CD14-positive monocyte (primary cell): ENCODE data around the gene CBFB. TPM values are rescaled to one million over a fixed set of nuclear protein-coding genes. Genes with fewer than 3 reads are reported as not detected.
A peak's percentile ranks its signal among the peaks of the same experiment; 100 is the strongest.

Source experiments
- DNase-seq, 3 donors: peaks; one replicate each; pipeline ENCODE4 v3.0.0-alpha.2; 2011 to 2022
- H2AFZ ChIP-seq: 2 replicates; pipeline ENCODE4 v1.6.0; 2012; ENCODE audit warnings: mild to moderate bottlenecking, low read depth, low read length, inconsistent platforms; ENCODE audit not compliant: insufficient read depth, poor library complexity, severe bottlenecking
- H3K27ac ChIP-seq, 2 donors: 1 replicate in 1 of 2; 2 replicates in 1 of 2; pipeline ENCODE4 v1.5.1; 2012 to 2013; ENCODE audit warnings: low read length in 2 of 2, control low read depth in 1 of 2, inconsistent platforms in 1 of 2, low read depth in 1 of 2, mild to moderate bottlenecking in 1 of 2
- H3K27me3 ChIP-seq, 2 donors: one replicate each; pipeline versions ENCODE4 v1.6.0 to v1.6.1; 2011 to 2013; ENCODE audit warnings: low read length in 2 of 2; ENCODE audit not compliant: control insufficient read depth in 2 of 2, insufficient read depth in 2 of 2
- H3K36me3 ChIP-seq, 2 donors: replicated peaks in 1 of 2; 1 replicate in 1 of 2; 2 replicates in 1 of 2; pipeline versions ENCODE4 v1.5.1 to v1.6.1; 2012 to 2013; ENCODE audit warnings: low read length in 2 of 2, control low read depth in 1 of 2, inconsistent platforms in 1 of 2, mild to moderate bottlenecking in 1 of 2; ENCODE audit not compliant: insufficient read depth in 2 of 2, control insufficient read depth in 1 of 2
- H3K4me1 ChIP-seq, 2 donors: 1 replicate in 1 of 2; 2 replicates in 1 of 2; pipeline versions ENCODE4 v1.5.1 to v1.6.1; 2012 to 2013; ENCODE audit warnings: low read length in 2 of 2, control low read depth in 1 of 2, inconsistent platforms in 1 of 2, mild to moderate bottlenecking in 1 of 2, moderate library complexity in 1 of 2; ENCODE audit not compliant: insufficient read depth in 2 of 2, control insufficient read depth in 1 of 2
- H3K4me2 ChIP-seq: replicated peaks from 2 replicates; pipeline ENCODE3; 2012; ENCODE audit warnings: low read length, moderate library complexity, mild to moderate bottlenecking; ENCODE audit not compliant: poor library complexity, severe bottlenecking; ENCODE audit errors: extremely low read depth
- H3K4me3 ChIP-seq, 3 experiments: fragments of 200-600 bp in 1 of 3; sonication (generic) in 1 of 3; replicated peaks in 1 of 3; 1 replicate in 2 of 3; 2 replicates in 1 of 3; pipeline ENCODE4 v1.5.1; 2011 to 2013; ENCODE audit warnings: low read length in 3 of 3, mild to moderate bottlenecking in 3 of 3, control low read depth in 2 of 3, low read depth in 2 of 3, inconsistent platforms in 1 of 3, moderate library complexity in 1 of 3
- H3K79me2 ChIP-seq: 2 replicates; pipeline ENCODE4 v1.6.0; 2012; ENCODE audit warnings: mild to moderate bottlenecking, control low read depth, inconsistent platforms, low read length, moderate library complexity; ENCODE audit not compliant: insufficient read depth
- H3K9ac ChIP-seq: 2 replicates; pipeline ENCODE4 v1.6.0; 2017; ENCODE audit warnings: low read length, mild to moderate bottlenecking; ENCODE audit not compliant: insufficient read depth, poor library complexity, severe bottlenecking
- H3K9me3 ChIP-seq, 2 donors: replicated peaks in 1 of 2; 1 replicate in 1 of 2; 2 replicates in 1 of 2; pipeline versions ENCODE4 v1.5.1 to v1.6.1; 2012 to 2013; ENCODE audit warnings: low read length in 2 of 2, control low read depth in 1 of 2; ENCODE audit not compliant: control insufficient read depth in 1 of 2, insufficient read depth in 1 of 2
- H4K20me1 ChIP-seq: 2 replicates; pipeline ENCODE4 v1.6.0; 2012; ENCODE audit warnings: mild to moderate bottlenecking, low read length, control low read depth, moderate library complexity; ENCODE audit not compliant: insufficient read depth
- H3K27ac Mint-ChIP-seq, 7 donors: one replicate each; pipeline ENCODE4 v1.8.0; 2020; ENCODE audit warnings: mild to moderate bottlenecking in 7 of 7, mixed read lengths in 7 of 7, moderate library complexity in 6 of 7, inconsistent platforms in 2 of 7
- H3K27me3 Mint-ChIP-seq, 3 donors: one replicate each; pipeline ENCODE4 v1.8.0; 2021 to 2022; ENCODE audit warnings: low read depth in 3 of 3, mild to moderate bottlenecking in 3 of 3, mixed read lengths in 3 of 3, moderate library complexity in 3 of 3, inconsistent platforms in 1 of 3
- H3K36me3 Mint-ChIP-seq, 2 donors: one replicate each; pipeline ENCODE4 v1.8.0; 2020; ENCODE audit warnings: mixed read lengths in 2 of 2, inconsistent platforms in 1 of 2, mild to moderate bottlenecking in 1 of 2
- H3K4me1 Mint-ChIP-seq: one replicate; pipeline ENCODE4 v1.8.0; 2020; ENCODE audit warnings: mild to moderate bottlenecking, mixed read lengths
- H3K4me3 Mint-ChIP-seq, 2 donors: one replicate each; pipeline ENCODE4 v1.8.0; 2020; ENCODE audit warnings: mild to moderate bottlenecking in 2 of 2, mixed read lengths in 2 of 2, moderate library complexity in 1 of 2
- H3K9me3 Mint-ChIP-seq, 7 donors: one replicate each; pipeline ENCODE4 v1.8.0; 2020 to 2022; ENCODE audit warnings: mixed read lengths in 7 of 7, mild to moderate bottlenecking in 6 of 7, moderate library complexity in 6 of 7, inconsistent platforms in 2 of 7
- WGBS: methylation state at CpG from one replicate; pipeline ENCODE4 v1.1.5; 2013; ENCODE audit warnings: missing lambda C conversion rate; ENCODE audit not compliant: insufficient coverage; 5-methylcytosine and 5-hydroxymethylcytosine counted together
- intact Hi-C, 2 donors: fragments of 100-400 bp; cut with micrococcal nuclease; formaldehyde crosslinking; loops; one replicate each; pipeline versions ENCODE4 v1.15.0 to v1.15.1; 2023
- polyA plus RNA-seq, 3 donors: library from polyadenylated mRNA; depleted of rRNA in 1 of 3; unstranded in 2 of 3; stranded (reverse) in 1 of 3; fragments of 300-500 nt in 2 of 3; fragments of >200 nt in 1 of 3; fragmentation: Illumina TruSeq in 2 of 3; gene quantifications; 1 replicate in 2 of 3; 2 replicates in 1 of 3; pipeline ENCODE4 v1.2.3, GENCODE V29; 2012 to 2021
- TF ChIP-seq, protein P1 (sequence below): fragments of 200-600 bp; IDR thresholded peaks from one replicate; pipeline ENCODE4 v1.8.0; 2022; ENCODE audit warnings: antibody characterized with exemption, mild to moderate bottlenecking

CBFB gene
- polyA plus RNA-seq, 3 donors: 28.3 to 45.4 (median 29.5) TPM

DNA sequence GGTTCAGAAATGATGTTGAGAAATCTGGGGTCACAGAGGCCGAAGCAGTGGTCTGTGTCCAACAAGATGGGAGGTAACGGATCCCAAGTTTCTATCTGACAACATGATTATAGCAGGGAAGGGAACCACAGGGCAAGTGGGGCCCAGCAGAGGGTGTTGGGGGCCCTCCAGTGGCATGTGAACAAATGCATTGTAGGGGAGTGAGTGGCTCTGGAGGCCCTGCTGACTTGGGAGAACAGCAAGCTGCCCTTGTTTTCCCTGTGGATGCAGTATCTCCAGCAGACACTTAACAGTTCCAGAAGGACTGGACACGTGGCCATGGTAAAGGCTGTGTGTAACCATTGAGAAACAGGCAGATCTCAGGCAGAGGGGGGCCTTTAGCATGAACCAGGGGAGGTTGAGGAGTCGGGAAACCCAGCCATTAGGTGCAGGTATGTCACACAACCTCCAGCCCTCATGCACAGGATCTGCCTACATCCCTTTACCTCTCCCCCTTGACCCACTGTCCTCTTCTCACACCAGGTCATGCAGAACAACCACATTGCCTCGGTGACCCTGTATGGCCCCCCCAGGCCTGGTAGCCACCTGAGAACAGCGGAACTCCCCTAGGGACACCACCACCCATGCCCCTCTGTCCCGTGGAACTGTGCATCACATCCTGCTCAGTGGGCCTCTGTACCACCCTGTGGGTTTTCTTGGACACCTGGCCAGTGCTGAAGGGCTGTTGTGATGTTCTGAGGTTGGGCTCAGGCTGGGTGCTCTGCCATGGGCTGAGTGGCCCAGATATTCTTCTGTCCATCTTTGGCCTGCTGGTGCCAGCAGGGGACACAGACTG lies 117.8 kb downstream of the CBFB start:
- TF ChIP-seq, protein P1, sequence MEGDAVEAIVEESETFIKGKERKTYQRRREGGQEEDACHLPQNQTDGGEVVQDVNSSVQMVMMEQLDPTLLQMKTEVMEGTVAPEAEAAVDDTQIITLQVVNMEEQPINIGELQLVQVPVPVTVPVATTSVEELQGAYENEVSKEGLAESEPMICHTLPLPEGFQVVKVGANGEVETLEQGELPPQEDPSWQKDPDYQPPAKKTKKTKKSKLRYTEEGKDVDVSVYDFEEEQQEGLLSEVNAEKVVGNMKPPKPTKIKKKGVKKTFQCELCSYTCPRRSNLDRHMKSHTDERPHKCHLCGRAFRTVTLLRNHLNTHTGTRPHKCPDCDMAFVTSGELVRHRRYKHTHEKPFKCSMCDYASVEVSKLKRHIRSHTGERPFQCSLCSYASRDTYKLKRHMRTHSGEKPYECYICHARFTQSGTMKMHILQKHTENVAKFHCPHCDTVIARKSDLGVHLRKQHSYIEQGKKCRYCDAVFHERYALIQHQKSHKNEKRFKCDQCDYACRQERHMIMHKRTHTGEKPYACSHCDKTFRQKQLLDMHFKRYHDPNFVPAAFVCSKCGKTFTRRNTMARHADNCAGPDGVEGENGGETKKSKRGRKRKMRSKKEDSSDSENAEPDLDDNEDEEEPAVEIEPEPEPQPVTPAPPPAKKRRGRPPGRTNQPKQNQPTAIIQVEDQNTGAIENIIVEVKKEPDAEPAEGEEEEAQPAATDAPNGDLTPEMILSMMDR: no peak
- Histone ChIP-seq H4K20me1 (peaks cover 90% of the 10 kb centered on the region), H3K9ac (no peak overlapping the region), H3K4me3 (no peak overlapping the region), H3K36me3 (peaks cover 70 to 75% of the 10 kb centered on the region in 2 donors), H3K27ac (no peak overlapping the region), H3K27me3 (peaks cover 12 to 28% of the 10 kb centered on the region in 2 donors), H2AFZ (no peak overlapping the region), H3K4me2 (no peak overlapping the region), H3K4me1 (peaks cover 8 to 17% of the 10 kb centered on the region in 2 donors), H3K9me3 (peaks cover 9 to 18% of the 10 kb centered on the region in 2 donors), H3K79me2 (no peaks in the 10 kb centered on the region)
- Mint-ChIP-seq H3K27ac (peak overlapping the region in 1 of 7 donors; percentile 7), H3K4me3 (no peak overlapping the region), H3K27me3 (peaks cover 19 to 30% (median 26%) of the 10 kb centered on the region in 3 donors), H3K9me3 (peaks cover 7 to 17% (median 12%) of the 10 kb centered on the region in 7 donors), H3K36me3 (peaks cover 72 to 77% of the 10 kb centered on the region in 2 donors), H3K4me1 (peaks cover 5% of the 10 kb centered on the region)
- intact Hi-C loops: no loop called here
- WGBS: 97% methylated on average over 5 of the region's 7 CpGs
- DNase-seq: no peak

DNA sequence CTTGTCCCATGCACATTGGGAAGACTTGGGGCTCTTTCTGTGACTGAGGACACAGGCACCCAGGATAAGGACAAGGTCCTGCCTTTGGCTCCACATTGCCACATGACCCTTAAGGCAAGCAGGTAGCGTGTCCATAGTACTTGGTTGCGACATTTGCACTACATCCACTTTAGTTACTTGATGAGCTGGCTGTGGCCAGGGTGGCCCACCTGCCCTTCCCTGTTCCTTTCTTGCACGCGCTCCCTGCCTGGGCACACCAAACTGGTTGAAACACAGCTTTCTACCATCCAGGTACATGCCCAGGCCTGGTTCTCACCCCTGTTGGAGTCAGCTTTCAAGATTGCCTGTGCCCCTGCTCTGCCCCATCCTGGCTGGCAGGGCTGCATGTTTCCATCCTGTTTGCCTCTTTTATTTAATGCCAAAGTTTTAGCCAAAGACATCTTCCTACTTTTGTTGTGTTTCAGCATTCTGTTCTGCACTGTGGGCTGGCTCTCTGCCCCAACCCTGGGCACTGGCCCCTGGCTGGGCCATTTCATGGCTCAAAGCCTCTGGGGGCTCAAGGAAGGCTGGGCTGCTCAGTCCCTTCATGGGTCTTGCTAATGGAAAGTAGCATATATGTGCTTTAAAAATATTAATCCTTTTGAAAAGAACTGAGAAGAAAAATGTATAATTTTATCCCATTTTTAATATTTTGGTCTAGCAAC lies 118.6 kb downstream of the CBFB start:
- Histone ChIP-seq H3K36me3 (peaks cover 62 to 67% of the 10 kb centered on the region in 2 donors), H3K4me2 (no peak overlapping the region), H3K27ac (no peak overlapping the region), H3K4me1 (peaks cover 8 to 17% of the 10 kb centered on the region in 2 donors), H3K9ac (no peak overlapping the region), H3K79me2 (no peaks in the 10 kb centered on the region), H4K20me1 (peaks cover 83% of the 10 kb centered on the region), H3K4me3 (no peak overlapping the region), H3K9me3 (peaks cover 9 to 18% of the 10 kb centered on the region in 2 donors), H3K27me3 (peaks cover 13 to 36% of the 10 kb centered on the region in 2 donors), H2AFZ (no peak overlapping the region)
- WGBS: 98% methylated on average over 4 of the region's 4 CpGs
- peaks cover 7 to 17% (median 12%) of the 10 kb centered on the region in 7 donors for H3K9me3 Mint-ChIP-seq
- TF ChIP-seq, protein P1: no peak
- DNase-seq: no peak
- intact Hi-C loops: no loop called here
- H3K4me1 Mint-ChIP-seq: peaks cover 5% of the 10 kb centered on the region
- H3K36me3 Mint-ChIP-seq: peaks cover 65 to 68% of the 10 kb centered on the region in 2 donors
- H3K27me3 Mint-ChIP-seq: peaks cover 27 to 39% (median 33%) of the 10 kb centered on the region in 3 donors
- no peak overlapping the region for H3K4me3 Mint-ChIP-seq
- H3K27ac Mint-ChIP-seq: peak overlapping the region in 1 of 7 donors; percentile 42
